HepG2 (cell line): Measurements from ENCODE around the gene FRMD4A. TPM values are rescaled to one million over a fixed set of nuclear protein-coding genes. Genes with fewer than 3 reads are reported as not detected.

ENCODE experiments used
- ATAC-seq: fragments of 200-7000 bp; cut with Tn5 transposase; 3 replicates; pipeline ENCODE4 v1.9.1; 2020; ENCODE audit warnings: mild to moderate bottlenecking, moderate library complexity
- BruUV-seq: library from RNA; stranded (reverse); fragments of 400-500 nt; replicated peaks from 2 replicates; lab custom pipeline; 2021; lab: Mats Ljungman, UMichigan
- CTCF ChIA-PET: fragments of 300-600 bp; formaldehyde crosslinking; extraction: SDS; loops from one replicate; lab custom pipeline; 2021; ENCODE audit warnings: low total read pairs, inconsistent platforms, low intra/inter-chr PET ratio; lab: Yijun Ruan, JAX
- POLR2A ChIA-PET: fragments of 350-600 bp; sonication (Branson Sonifier 250); formaldehyde crosslinking; loops from one replicate; lab custom pipeline; 2020; ENCODE audit warnings: antibody characterized with exemption, inconsistent platforms; lab: Yijun Ruan, JAX
- DNase-seq: peaks from one replicate; pipeline ENCODE4 v3.0.0-alpha.2; 2015; ENCODE audit warnings: low spot score
- FAIRE-seq: peaks from 3 replicates; lab custom pipeline; 2011; peaks lifted over from hg19 to GRCh38; lab: Jason Lieb, UNC
- H2AFZ ChIP-seq: one replicate; pipeline ENCODE4 v1.6.1; 2011; ENCODE audit warnings: low read length, inconsistent platforms
- H3K27ac ChIP-seq: fragments of 300-600 bp; 3 replicates; pipeline ENCODE4 v1.8.0; 2011; ENCODE audit warnings: mixed run types, mild to moderate bottlenecking, mixed read lengths, low read length, inconsistent platforms; ENCODE audit not compliant: insufficient read depth; ENCODE audit errors: extremely low read length
- H3K27me3 ChIP-seq, 2 experiments: fragments of 200-600 bp in 1 of 2; 2 replicates in 1 of 2; 3 replicates in 1 of 2; pipeline versions ENCODE4 v1.6.0 to v1.8.0; 2011; ENCODE audit warnings: low read length in 2 of 2, mild to moderate bottlenecking in 2 of 2, moderate library complexity in 2 of 2, inconsistent platforms in 1 of 2; ENCODE audit not compliant: insufficient read depth in 2 of 2, control insufficient read depth in 1 of 2
- H3K36me3 ChIP-seq, 2 experiments: fragments of 200-600 bp in 1 of 2; replicated peaks in 1 of 2; 2 replicates in 1 of 2; 3 replicates in 1 of 2; pipeline versions ENCODE4 v1.5.1 to v1.8.0; 2011; ENCODE audit warnings: low read length in 2 of 2, inconsistent platforms in 1 of 2; ENCODE audit not compliant: insufficient read depth in 2 of 2, control insufficient read depth in 1 of 2
- H3K4me1 ChIP-seq: 2 replicates; pipeline ENCODE4 v1.5.1; 2012; ENCODE audit warnings: low read length, inconsistent platforms; ENCODE audit not compliant: insufficient read depth
- H3K4me2 ChIP-seq: 2 replicates; pipeline ENCODE4 v1.6.0; 2011; ENCODE audit warnings: low read depth, low read length, inconsistent platforms
- H3K4me3 ChIP-seq, 3 experiments: fragments of 200-600 bp in 1 of 3; sonication (generic), shearing (Covaris generic) in 1 of 3; replicated peaks in 1 of 3; 2 replicates each; pipeline ENCODE4 v1.5.1; 2011 to 2016; ENCODE audit warnings: low read length in 3 of 3, inconsistent platforms in 2 of 3, low read depth in 2 of 3, mild to moderate bottlenecking in 2 of 3, control low read depth in 1 of 3, mixed read lengths in 1 of 3; ENCODE audit not compliant: insufficient read depth in 1 of 3
- H3K79me2 ChIP-seq: one replicate; pipeline ENCODE4 v1.6.1; 2011; ENCODE audit warnings: low read length, inconsistent platforms; ENCODE audit not compliant: insufficient read depth
- H3K9ac ChIP-seq: 2 replicates; pipeline ENCODE4 v1.6.0; 2011; ENCODE audit warnings: mild to moderate bottlenecking, low read depth, low read length, inconsistent platforms; ENCODE audit not compliant: insufficient read depth
- H3K9me3 ChIP-seq: 2 replicates; pipeline ENCODE4 v1.5.1; 2012; ENCODE audit warnings: mild to moderate bottlenecking, low read length
- H4K20me1 ChIP-seq: 2 replicates; pipeline ENCODE4 v1.6.0; 2011; ENCODE audit warnings: inconsistent platforms, mild to moderate bottlenecking, low read length, moderate library complexity; ENCODE audit not compliant: insufficient read depth
- ARNTL ChIP-seq: sonication (generic); formaldehyde crosslinking; IDR thresholded peaks from 2 replicates; pipeline ENCODE4 v1.4.0; 2020; ENCODE audit warnings: mild to moderate bottlenecking, missing genetic modification reagents
- BRD4 ChIP-seq: sonication (generic); formaldehyde crosslinking; IDR thresholded peaks from 2 replicates; pipeline ENCODE4 v1.4.0; 2020; ENCODE audit warnings: missing genetic modification reagents
- CBX1 ChIP-seq: IDR thresholded peaks from one replicate; pipeline ENCODE4 v1.6.1; 2016; ENCODE audit warnings: antibody characterized with exemption, low read depth
- EEA1 ChIP-seq: sonication (generic); formaldehyde crosslinking; IDR thresholded peaks from 2 replicates; pipeline ENCODE4 v1.5.1; 2020; ENCODE audit warnings: mild to moderate bottlenecking, missing genetic modification reagents, borderline replicate concordance
- KMT2B ChIP-seq: IDR thresholded peaks from 2 replicates; pipeline ENCODE4 v1.6.1; 2016; ENCODE audit warnings: missing genetic modification reagents, missing compliant biosample characterization
- MEIS1 ChIP-seq: sonication (generic); formaldehyde crosslinking; IDR thresholded peaks from 2 replicates; pipeline ENCODE4 v1.9.0; 2021; ENCODE audit warnings: mild to moderate bottlenecking, missing genetic modification reagents, moderate library complexity, borderline replicate concordance
- MTF2 ChIP-seq: sonication (generic); formaldehyde crosslinking; IDR thresholded peaks from 2 replicates; pipeline ENCODE4 v1.5.0; 2020; ENCODE audit warnings: missing genetic modification reagents, borderline replicate concordance
- NR0B2 ChIP-seq: sonication (generic); formaldehyde crosslinking; IDR thresholded peaks from 2 replicates; pipeline ENCODE4 v1.4.0; 2020; ENCODE audit warnings: mild to moderate bottlenecking, missing genetic modification reagents
- SOX6 ChIP-seq, 2 experiments: fragments of 450-650 bp in 1 of 2; sonication (generic) in 1 of 2; formaldehyde crosslinking in 1 of 2; IDR thresholded peaks; 2 replicates each; pipeline versions ENCODE4 v1.4.0 to v1.6.1; 2017 to 2020; ENCODE audit warnings: antibody characterized with exemption in 1 of 2, mild to moderate bottlenecking in 1 of 2, missing genetic modification reagents in 1 of 2
- TAF15 ChIP-seq: fragments of 200-400 bp; formaldehyde crosslinking; IDR thresholded peaks from one replicate; pipeline ENCODE4 v1.6.1; 2018; ENCODE audit warnings: mild to moderate bottlenecking, low read depth, low read length; ENCODE audit not compliant: poor library complexity, severe bottlenecking
- XBP1 ChIP-seq: sonication (generic); formaldehyde crosslinking; IDR thresholded peaks from 2 replicates; pipeline ENCODE4 v1.5.0; 2020; ENCODE audit warnings: missing genetic modification reagents
- ZBTB39 ChIP-seq: sonication (generic); formaldehyde crosslinking; IDR thresholded peaks from 2 replicates; pipeline ENCODE4 v1.5.0; 2020; ENCODE audit warnings: missing genetic modification reagents
- ZFP1 ChIP-seq: IDR thresholded peaks from 2 replicates; pipeline ENCODE4 v1.6.1; 2016
- ZNF230 ChIP-seq: sonication (generic); formaldehyde crosslinking; IDR thresholded peaks from 2 replicates; pipeline ENCODE4 v1.4.0; 2020; ENCODE audit warnings: mild to moderate bottlenecking, missing genetic modification reagents
- ZNF280D ChIP-seq: sonication (generic); formaldehyde crosslinking; IDR thresholded peaks from 2 replicates; pipeline ENCODE4 v1.5.1; 2020; ENCODE audit warnings: mild to moderate bottlenecking, missing genetic modification reagents
- ZNF292 ChIP-seq: sonication (generic); formaldehyde crosslinking; IDR thresholded peaks from 2 replicates; pipeline ENCODE4 v1.8.1; 2022; ENCODE audit warnings: mild to moderate bottlenecking, low read depth, missing genetic modification reagents, borderline replicate concordance
- ZNF530 ChIP-seq: sonication (generic); formaldehyde crosslinking; IDR thresholded peaks from 2 replicates; pipeline ENCODE4 v1.5.0; 2020; ENCODE audit warnings: low read depth, mild to moderate bottlenecking, missing genetic modification reagents
- ZNF740 ChIP-seq: sonication (generic); formaldehyde crosslinking; IDR thresholded peaks from 2 replicates; pipeline ENCODE4 v1.4.0; 2020; ENCODE audit warnings: missing genetic modification reagents
- ZNF781 ChIP-seq: sonication (generic); formaldehyde crosslinking; IDR thresholded peaks from 2 replicates; pipeline ENCODE4 v1.5.1; 2020; ENCODE audit warnings: borderline replicate concordance, mild to moderate bottlenecking, missing genetic modification reagents; ENCODE audit errors: not compliant biosample characterization
- ZSCAN25 ChIP-seq: sonication (generic); formaldehyde crosslinking; IDR thresholded peaks from 2 replicates; pipeline ENCODE4 v1.8.0; 2022; ENCODE audit warnings: mild to moderate bottlenecking, missing genetic modification reagents
- WGBS: methylation state at CpG from one replicate; pipeline ENCODE4 v1.1.6; 2017; ENCODE audit warnings: low lambda C conversion rate; 5-methylcytosine and 5-hydroxymethylcytosine counted together
- in situ Hi-C: cut with HindIII; loops from 2 replicates; pipeline ENCODE4 v1.10.0; 2017; ENCODE audit warnings: low pct_unique_long_range_greater_than_20kb; ENCODE audit not compliant: extremely low pct_ligation_motif_present
- intact Hi-C: fragments of 100-400 bp; cut with micrococcal nuclease; formaldehyde crosslinking; loops from one replicate; pipeline ENCODE4 v1.10.0; 2022; ENCODE audit not compliant: unreplicated experiment
- polyA plus RNA-seq, 8 experiments: library from polyadenylated mRNA; depleted of rRNA in 3 of 8; stranded (reverse) in 7 of 8; unstranded in 1 of 8; fragments of >200 nt; fragmentation: Illumina TruSeq in 4 of 8; extraction: Trizol in 4 of 8; gene quantifications; 2 replicates each; pipeline versions ENCODE4 v1.2.1 to v1.2.3, GENCODE V29; 2011 to 2016; ENCODE audit warnings: low read depth in 4 of 8, missing spikeins in 1 of 8, mixed read lengths in 1 of 8; ENCODE audit not compliant: insufficient read depth in 1 of 8
- total RNA-seq, 5 experiments: library from RNA; depleted of rRNA; stranded (reverse); fragments of >200 nt; fragmentation: Illumina TruSeq; extraction: Trizol; gene quantifications; 2 replicates each; pipeline ENCODE4 v1.2.3, GENCODE V29; 2016; ENCODE audit warnings: low read depth in 1 of 5

The FRMD4A gene
- total and polyA plus RNA-seq, 2 of the 13 experiments (the other 11 are each of a cell fraction or from before 2014, with no cell fraction given): 0.09 to 0.26 TPM

GRCh38 chr10:13631594-13631993, 699.1 kb downstream of the FRMD4A start:
- H2AFZ ChIP-seq: no peak overlapping the region
- DNase-seq (no peak), ATAC-seq (no peak), FAIRE-seq (no peak)
- no peak overlapping the region for H3K27ac ChIP-seq
- H4K20me1 ChIP-seq: no peaks in the 10 kb centered on the region
- H3K4me2 ChIP-seq: no peak overlapping the region
- no peak overlapping the region for H3K4me3 ChIP-seq
- TF ChIP-seq MEIS1 (CRISPR knock-in tag): no peak
- no peak for TF ChIP-seq NR0B2
- no peak for TF ChIP-seq ZFP1
- TF ChIP-seq ARNTL (CRISPR knock-in tag): no peak
- TF ChIP-seq ZNF280D (CRISPR knock-in tag): no peak
- TF ChIP-seq CBX1: no peak
- no peak for TF ChIP-seq EEA1 (CRISPR knock-in tag)
- no peak for TF ChIP-seq ZSCAN25 (CRISPR knock-in tag)
- TF ChIP-seq BRD4 (CRISPR knock-in tag): no peak
- no peak for TF ChIP-seq ZNF530 (CRISPR knock-in tag)
- TF ChIP-seq SOX6 (IDR thresholded peaks at IDR 0.05): no peak
- no peak for TF ChIP-seq SOX6 (CRISPR knock-in tag; IDR thresholded peaks at IDR 0.05)
- TF ChIP-seq ZNF292: no peak
- no peak for TF ChIP-seq ZNF781
- TF ChIP-seq KMT2B (CRISPR knock-in tag): no peak
- TF ChIP-seq ZNF230 (CRISPR knock-in tag): no peak
- no peak for TF ChIP-seq XBP1
- no peak for TF ChIP-seq ZNF740 (CRISPR knock-in tag)
- no peak for TF ChIP-seq TAF15
- no peak for TF ChIP-seq ZBTB39 (CRISPR knock-in tag)
- TF ChIP-seq MTF2 (CRISPR knock-in tag): no peak
- H3K4me1 ChIP-seq: no peaks in the 10 kb centered on the region
- BruUV-seq: no TSS peak
- H3K27me3 ChIP-seq: no peaks in the 10 kb centered on the region
- no peak overlapping the region for H3K9ac ChIP-seq
- no peaks in the 10 kb centered on the region for H3K79me2 ChIP-seq
- in situ Hi-C loops: no loop called here
- WGBS: 98% methylated on average over 6 of the region's 6 CpGs
- ChIA-PET POLR2A (no interaction called here), CTCF (no interaction called here)
- intact Hi-C loops: no loop called here
- H3K36me3 ChIP-seq: peaks cover 5% of the 10 kb centered on the region in 2 experiments; a peak in 4 of 5 replicates
- H3K9me3 ChIP-seq: no peaks in the 10 kb centered on the region
